K562 (cell line): Measurements from ENCODE around the gene CATSPER1. TPM values are rescaled to one million over a fixed set of nuclear protein-coding genes. Genes with fewer than 3 reads are reported as not detected.

Source experiments
- CHD2 ChIP-seq: IDR thresholded peaks from 2 replicates; pipeline ENCODE4 v1.6.1; 2011; ENCODE audit warnings: low read depth, low read length
- CHD7 ChIP-seq: fragments of 200-600 bp; sonication (generic); IDR thresholded peaks from one replicate; pipeline ENCODE4 v1.6.1; 2012; ENCODE audit warnings: mild to moderate bottlenecking, low read depth, low read length, inconsistent platforms
- GTF2A2 ChIP-seq: IDR thresholded peaks from 2 replicates; pipeline ENCODE4 v1.6.1; 2016; ENCODE audit warnings: mild to moderate bottlenecking, missing genetic modification characterization, missing compliant biosample characterization
- HOMEZ ChIP-seq: fragments of 250-450 bp; sonication (Bioruptor Pico); IDR thresholded peaks from 2 replicates; pipeline ENCODE4 v1.4.0; 2020; ENCODE audit warnings: mild to moderate bottlenecking, moderate library complexity
- ILF3 ChIP-seq: fragments of 450-650 bp; IDR thresholded peaks from 2 replicates; pipeline ENCODE4 v1.6.1; 2018; ENCODE audit warnings: antibody characterized with exemption, mild to moderate bottlenecking, moderate library complexity, borderline replicate concordance
- JUN ChIP-seq, 2 experiments: sonication (generic) in 1 of 2; formaldehyde crosslinking in 1 of 2; IDR thresholded peaks; 2 replicates each; pipeline versions ENCODE4 v1.6.1 to v1.8.0; 2012 to 2022; ENCODE audit warnings: borderline replicate concordance in 2 of 2, mild to moderate bottlenecking in 2 of 2, improper control_type of control experiment in 1 of 2, low read depth in 1 of 2, low read length in 1 of 2, missing genetic modification reagents in 1 of 2
- RB1 ChIP-seq: fragments of 450-650 bp; IDR thresholded peaks from 2 replicates; pipeline ENCODE4 v1.6.1; 2017; ENCODE audit warnings: low read depth, mild to moderate bottlenecking
- TRIM28 ChIP-seq: fragments of 450-650 bp; IDR thresholded peaks from 2 replicates; pipeline ENCODE4 v1.6.1; 2017
- ZFP30 ChIP-seq: fragments of 250-450 bp; sonication (Bioruptor Pico); IDR thresholded peaks from 2 replicates; pipeline ENCODE4 v1.8.0; 2022; ENCODE audit warnings: moderate library complexity, mild to moderate bottlenecking, inconsistent platforms, borderline replicate concordance
- ZNF12 ChIP-seq: sonication (generic); formaldehyde crosslinking; IDR thresholded peaks from 2 replicates; pipeline ENCODE4 v1.4.0; 2020; ENCODE audit warnings: mild to moderate bottlenecking, missing genetic modification reagents
- ZNF766 ChIP-seq: fragments of 200-800 bp; sonication (Bioruptor generic); conservative IDR thresholded peaks from 2 replicates; pipeline ENCODE4 v1.6.1; 2016; ENCODE audit warnings: missing genetic modification characterization, missing compliant biosample characterization
- polyA plus RNA-seq, 8 experiments: library from polyadenylated mRNA; depleted of rRNA in 4 of 8; stranded (reverse) in 5 of 8; unstranded in 3 of 8; fragments of >200 nt; fragmentation: Nextera tagmentation in 2 of 8; fragmentation: Illumina TruSeq in 1 of 8; extraction: Ambion mirVana in 2 of 8; extraction: Trizol in 1 of 8; gene quantifications; 2 replicates each; pipeline versions ENCODE4 v1.2.1 to v1.2.3, GENCODE V29; 2011 to 2014; ENCODE audit warnings: inconsistent platforms in 1 of 8, missing spikeins in 1 of 8
- total RNA-seq, 7 experiments: library from RNA; depleted of rRNA in 6 of 7; stranded (reverse); fragments of >200 nt in 6 of 7; fragmentation: Illumina TruSeq in 2 of 7; extraction: Trizol in 2 of 7; gene quantifications; 2 replicates each; pipeline versions ENCODE4 v1.2.1 to v1.2.3, GENCODE V29; 2011 to 2021; ENCODE audit warnings: low replicate concordance in 1 of 7

CATSPER1 gene
- total and polyA plus RNA-seq, 9 of the 15 experiments (the other 6 are each of a cell fraction or from before 2014, with no cell fraction given), result 0.21 to 3.3 (median 0.76) TPM

- no peak for TF ChIP-seq CHD7
- TF ChIP-seq TRIM28, result no peak
- TF ChIP-seq JUN (IDR thresholded peaks at IDR 0.05; ENCODE audit: borderline replicate concordance, low read depth, low read length), result no peak
- no peak for TF ChIP-seq JUN (CRISPR knock-in tag; IDR thresholded peaks at IDR 0.05; ENCODE audit: borderline replicate concordance)
- TF ChIP-seq ZNF766 (CRISPR knock-in tag), result peak; percentile 63
- peak; percentile 39; the same call in 1 of the 2 replicates for TF ChIP-seq RB1
- no peak for TF ChIP-seq HOMEZ (CRISPR knock-in tag)
- TF ChIP-seq ZFP30 (CRISPR knock-in tag), result no peak
- TF ChIP-seq ZNF12, result no peak
- peak; percentile 55 for TF ChIP-seq CHD2
- no peak for TF ChIP-seq GTF2A2
- TF ChIP-seq ILF3, result peak; percentile 84; the same call in 1 of the 2 replicates
Measured at GRCh38 chr11:66069715-66070603, 43.7 kb upstream of the CATSPER1 start, which contains the start of gene PACS1 (continued).
